GM08714 (cell line): ENCODE data around the gene ITIH1.

ENCODE experiments used
- H3K4me3 ChIP-seq: fragments of 200-500 bp; sonication (Bioruptor generic); 2 replicates; pipeline ENCODE4 v1.5.1; 2014; ENCODE audit warnings: mild to moderate bottlenecking, low read length, inconsistent platforms
- ZNF274 ChIP-seq: IDR thresholded peaks from 2 replicates; pipeline ENCODE4 v1.6.1; 2012; ENCODE audit warnings: mild to moderate bottlenecking, low read depth, low read length

Gene ITIH1

GRCh38 chr3:52791928-52792327, 14.5 kb downstream of the ITIH1 start:
- TF ChIP-seq ZNF274: no peak
- no peak overlapping the region for H3K4me3 ChIP-seq

- H3K4me3 ChIP-seq: no peak overlapping the region
- no peak for TF ChIP-seq ZNF274
These were observed 15.0 kb downstream of the ITIH1 start for GRCh38 chr3:52792413-52792812.

GRCh38 chr3:52792961-52793695, 15.7 kb downstream of the ITIH1 start:
- no peak for TF ChIP-seq ZNF274
- H3K4me3 ChIP-seq: no peak overlapping the region

GRCh38 chr3:52793702-52794611, 16.6 kb downstream of the ITIH1 start:
- no peak for TF ChIP-seq ZNF274
- no peak overlapping the region for H3K4me3 ChIP-seq

GRCh38 chr3:52794612-52795099, 17.3 kb downstream of the ITIH1 start, which contains the start of gene ITIH3:
Gene ITIH3 (plus strand): TSS chr3:52794796. CDS start chr3:52794804, 8 bp downstream.
- TF ChIP-seq ZNF274: no peak
- H3K4me3 ChIP-seq: no peak within 1 kb of the TSS

GRCh38 chr3:52795298-52795900, 18.0 kb downstream of the ITIH1 start:
- TF ChIP-seq ZNF274: no peak

GRCh38 chr3:52796411-52796810, 19.0 kb downstream of the ITIH1 start:
- TF ChIP-seq ZNF274: no peak

More at GRCh38 chr3:52795298-52795900, 18.0 kb downstream of the ITIH1 start:
- H3K4me3 ChIP-seq: no peak overlapping the region

GRCh38 chr3:52798376-52798977, 21.1 kb downstream of the ITIH1 start:
- H3K4me3 ChIP-seq: no peak overlapping the region
- TF ChIP-seq ZNF274: no peak

More at GRCh38 chr3:52796411-52796810, 19.0 kb downstream of the ITIH1 start:
- no peak overlapping the region for H3K4me3 ChIP-seq

GRCh38 chr3:52798978-52799476, 21.6 kb downstream of the ITIH1 start:
- H3K4me3 ChIP-seq: no peak overlapping the region
- no peak for TF ChIP-seq ZNF274

GRCh38 chr3:52800079-52800478, 22.7 kb downstream of the ITIH1 start:
- H3K4me3 ChIP-seq: no peak overlapping the region
- TF ChIP-seq ZNF274: no peak

- TF ChIP-seq ZNF274: no peak
- no peak overlapping the region for H3K4me3 ChIP-seq
These were observed 24.4 kb downstream of the ITIH1 start for GRCh38 chr3:52801839-52802238.

- no peak for TF ChIP-seq ZNF274
- H3K4me3 ChIP-seq: no peak overlapping the region
These were observed 28.1 kb downstream of the ITIH1 start for GRCh38 chr3:52805270-52806039.

GRCh38 chr3:52809149-52809548, 31.8 kb downstream of the ITIH1 start:
- no peak for TF ChIP-seq ZNF274
- no peak overlapping the region for H3K4me3 ChIP-seq
